H9 (cell line): Measurements from ENCODE around the gene KIF21A. TPM values are rescaled to one million over a fixed set of nuclear protein-coding genes. Genes with fewer than 3 reads are reported as not detected.

Source experiments
- DNase-seq: peaks from one replicate; pipeline ENCODE4 v3.0.0-alpha.2; 2017
- H2AFZ ChIP-seq: one replicate; pipeline ENCODE4 v1.6.1; 2013; ENCODE audit warnings: mild to moderate bottlenecking, low read length, control low read depth, moderate library complexity
- H2AK5ac ChIP-seq: 2 replicates; pipeline ENCODE4 v1.6.1; 2013; ENCODE audit warnings: low read length, control low read depth, mixed read lengths; ENCODE audit not compliant: insufficient read length
- H2BK120ac ChIP-seq: one replicate; pipeline ENCODE4 v1.6.1; 2013; ENCODE audit warnings: low read depth, mild to moderate bottlenecking, low read length, control low read depth, inconsistent platforms; ENCODE audit not compliant: poor library complexity, severe bottlenecking
- H2BK12ac ChIP-seq: 2 replicates; pipeline ENCODE4 v1.6.1; 2013; ENCODE audit warnings: low read length, control low read depth, mixed read lengths, low read depth; ENCODE audit not compliant: insufficient read length
- H2BK15ac ChIP-seq: 2 replicates; pipeline ENCODE4 v1.6.1; 2013; ENCODE audit warnings: low read depth, low read length, control low read depth
- H2BK20ac ChIP-seq: one replicate; pipeline ENCODE4 v1.6.1; 2013; ENCODE audit warnings: low read depth, mild to moderate bottlenecking, low read length, control low read depth, inconsistent platforms; ENCODE audit not compliant: poor library complexity, severe bottlenecking
- H2BK5ac ChIP-seq: 2 replicates; pipeline ENCODE4 v1.6.1; 2013; ENCODE audit warnings: low read length, control low read depth, mixed read lengths; ENCODE audit not compliant: insufficient read length
- H3K14ac ChIP-seq: 2 replicates; pipeline ENCODE4 v1.6.1; 2013; ENCODE audit warnings: low read length, control low read depth; ENCODE audit not compliant: insufficient read depth
- H3K18ac ChIP-seq: 2 replicates; pipeline ENCODE4 v1.6.1; 2013; ENCODE audit warnings: low read depth, mild to moderate bottlenecking, mixed read lengths, low read length, control low read depth; ENCODE audit not compliant: insufficient read length
- H3K23ac ChIP-seq: 2 replicates; pipeline ENCODE4 v1.6.1; 2013; ENCODE audit warnings: low read length, control low read depth, mixed read lengths, low read depth; ENCODE audit not compliant: insufficient read length
- H3K23me2 ChIP-seq: 2 replicates; pipeline ENCODE4 v1.6.1; 2013; ENCODE audit warnings: low read depth, mild to moderate bottlenecking, mixed read lengths, low read length, control low read depth; ENCODE audit not compliant: insufficient read length, poor library complexity, severe bottlenecking
- H3K27ac ChIP-seq: 2 replicates; pipeline ENCODE4 v1.5.1; 2013; ENCODE audit warnings: low read length, control low read depth, mixed read lengths, low read depth; ENCODE audit not compliant: insufficient read length
- H3K27me3 ChIP-seq: 2 replicates; pipeline ENCODE4 v1.6.1; 2013; ENCODE audit warnings: low read length, control low read depth, inconsistent platforms; ENCODE audit not compliant: insufficient read depth
- H3K4ac ChIP-seq: 2 replicates; pipeline ENCODE4 v1.6.1; 2013; ENCODE audit warnings: low read depth, mild to moderate bottlenecking, control low read depth, inconsistent platforms, low read length, moderate library complexity
- H3K4me1 ChIP-seq: 2 replicates; pipeline ENCODE4 v1.6.1; 2013; ENCODE audit warnings: low read length, control low read depth, inconsistent platforms; ENCODE audit not compliant: insufficient read depth
- H3K4me2 ChIP-seq: 2 replicates; pipeline ENCODE4 v1.6.1; 2013; ENCODE audit warnings: low read length, control low read depth, mixed read lengths; ENCODE audit not compliant: insufficient read length, insufficient read depth
- H3K56ac ChIP-seq: 2 replicates; pipeline ENCODE4 v1.6.1; 2013; ENCODE audit warnings: low read depth, mild to moderate bottlenecking, mixed read lengths, low read length, control low read depth; ENCODE audit not compliant: insufficient read length
- H3K79me1 ChIP-seq: 2 replicates; pipeline ENCODE4 v1.6.1; 2013; ENCODE audit warnings: low read depth, mild to moderate bottlenecking, moderate library complexity, low read length, control low read depth, inconsistent platforms; ENCODE audit not compliant: insufficient read depth, poor library complexity, severe bottlenecking
- H3K79me2 ChIP-seq: 2 replicates; pipeline ENCODE4 v1.6.1; 2013; ENCODE audit warnings: low read length, control low read depth, inconsistent platforms; ENCODE audit not compliant: insufficient read depth
- H3K9ac ChIP-seq: 2 replicates; pipeline ENCODE4 v1.6.1; 2013; ENCODE audit warnings: low read length, control low read depth, mixed read lengths; ENCODE audit not compliant: insufficient read length; ENCODE audit errors: extremely low read depth
- H3K9me3 ChIP-seq: one replicate; pipeline ENCODE4 v1.6.1; 2013; ENCODE audit warnings: low read depth, low read length, inconsistent platforms; ENCODE audit not compliant: control insufficient read depth
- H3T11ph ChIP-seq: one replicate; pipeline ENCODE4 v1.6.1; 2013; ENCODE audit warnings: mild to moderate bottlenecking, low read length, control low read depth, inconsistent platforms
- H4K20me1 ChIP-seq: one replicate; pipeline ENCODE4 v1.6.1; 2013; ENCODE audit not compliant: control insufficient read depth, insufficient read length, insufficient read depth
- H4K5ac ChIP-seq: 2 replicates; pipeline ENCODE4 v1.6.1; 2013; ENCODE audit warnings: low read depth, mild to moderate bottlenecking, mixed read lengths, low read length, control low read depth; ENCODE audit not compliant: insufficient read length
- H4K8ac ChIP-seq: replicated peaks from 2 replicates; pipeline ENCODE4 v1.6.1; 2013; ENCODE audit warnings: low read length, control low read depth, mixed read lengths, low read depth; ENCODE audit not compliant: insufficient read length
- H4K91ac ChIP-seq: 2 replicates; pipeline ENCODE4 v1.6.1; 2013; ENCODE audit warnings: low read depth, mild to moderate bottlenecking, moderate library complexity, mixed read lengths, low read length, control low read depth; ENCODE audit not compliant: insufficient read length
- H3K27ac Mint-ChIP-seq, 3 experiments: 2 replicates in 2 of 3; 3 replicates in 1 of 3; pipeline ENCODE4 v1.8.0; 2020 to 2021; ENCODE audit warnings: mixed read lengths in 3 of 3, mild to moderate bottlenecking in 1 of 3, moderate library complexity in 1 of 3
- H3K27me3 Mint-ChIP-seq: 2 replicates; pipeline ENCODE4 v1.8.0; 2021; ENCODE audit warnings: low read depth, mild to moderate bottlenecking, moderate library complexity, mixed read lengths
- H3K36me3 Mint-ChIP-seq, 3 experiments: 2 replicates in 2 of 3; 3 replicates in 1 of 3; pipeline ENCODE4 v1.8.0; 2020 to 2021; ENCODE audit warnings: low read depth in 3 of 3, mixed read lengths in 3 of 3; ENCODE audit not compliant: insufficient read depth in 1 of 3
- H3K4me1 Mint-ChIP-seq, 2 experiments: 2 replicates each; pipeline ENCODE4 v1.8.0; 2020; ENCODE audit warnings: mixed read lengths in 2 of 2
- H3K4me3 Mint-ChIP-seq, 2 experiments: 2 replicates in 1 of 2; 3 replicates in 1 of 2; pipeline ENCODE4 v1.8.0; 2020 to 2021; ENCODE audit warnings: mild to moderate bottlenecking in 2 of 2, mixed read lengths in 2 of 2, moderate library complexity in 1 of 2
- H3K9me3 Mint-ChIP-seq, 2 experiments: 2 replicates in 1 of 2; 3 replicates in 1 of 2; pipeline ENCODE4 v1.8.0; 2020; ENCODE audit warnings: mild to moderate bottlenecking in 2 of 2, mixed read lengths in 2 of 2, moderate library complexity in 1 of 2
- WGBS: extraction: QIAGEN DNeasy Blood & Tissue Kit; methylation state at CpG from one replicate; pipeline ENCODE4 v1.1.7; 2013; ENCODE audit warnings: missing lambda C conversion rate, low lambda C conversion rate, mixed read lengths; ENCODE audit not compliant: insufficient read length; ENCODE audit errors: extremely low coverage; 5-methylcytosine and 5-hydroxymethylcytosine counted together
- total RNA-seq: library from RNA; stranded (reverse); gene quantifications from 2 replicates; pipeline ENCODE4 v1.2.1, GENCODE V29; 2021
- TF ChIP-seq, protein P1 (sequence below): fragments of 200-600 bp; sonication (generic); conservative IDR thresholded peaks from 3 replicates; pipeline ENCODE4 v1.8.0; 2021; ENCODE audit warnings: antibody characterized with exemption, mild to moderate bottlenecking

The KIF21A gene
- total RNA-seq, 1 experiment from 2014 or later = 17.2 TPM

DNA sequence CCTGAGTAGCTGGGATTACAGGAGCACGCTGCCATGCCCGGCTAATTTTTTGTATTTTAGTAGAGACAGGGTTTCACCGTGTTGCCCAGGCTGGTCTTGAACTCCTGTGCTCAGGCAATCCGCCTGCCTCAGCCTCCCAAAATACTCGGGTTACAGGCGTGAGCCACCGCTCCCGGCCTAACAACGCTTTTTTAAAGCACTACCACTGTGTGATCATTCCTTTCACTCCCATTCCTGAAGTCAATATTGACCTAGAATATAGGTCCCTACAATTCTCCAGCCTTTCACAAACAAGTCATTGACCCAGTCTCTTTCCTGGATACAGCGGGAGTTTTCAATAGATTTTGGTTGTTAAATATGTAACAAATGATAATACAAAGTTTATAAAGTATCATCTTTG lies 62.8 kb downstream of the KIF21A start:
- Histone ChIP-seq H3K79me1 (no peaks in the 10 kb centered on the region), H3T11ph (no peak overlapping the region), H3K23ac (no peak overlapping the region), H3K56ac (no peak overlapping the region), H2BK12ac (no peak overlapping the region), H3K27ac (no peak overlapping the region), H2BK20ac (no peak overlapping the region), H3K18ac (no peak overlapping the region), H3K4ac (no peak overlapping the region), H4K8ac (no peak overlapping the region), H2AFZ (no peak overlapping the region), H2BK5ac (no peak overlapping the region), H3K27me3 (no peaks in the 10 kb centered on the region), H3K4me2 (no peak overlapping the region), H4K91ac (no peak overlapping the region), H4K20me1 (no peaks in the 10 kb centered on the region), H3K79me2 (no peaks in the 10 kb centered on the region), H2AK5ac (no peak overlapping the region), H3K23me2 (no peaks in the 10 kb centered on the region), H4K5ac (no peak overlapping the region), H3K4me1 (no peaks in the 10 kb centered on the region), H2BK120ac (no peak overlapping the region), H2BK15ac (no peak overlapping the region), H3K9ac (no peak overlapping the region), H3K14ac (no peak overlapping the region), H3K9me3 (no peaks in the 10 kb centered on the region)
- no CpG with 5 or more reads among the region's 10 CpGs for WGBS
- Mint-ChIP-seq H3K4me3 (no peak overlapping the region), H3K36me3 (0 out of 7 replicates have a peak, but pooled peaks cover 0 to 1% (median 0%) of the 10 kb centered on the region in 3 experiments), H3K4me1 (peaks cover 2 to 3% of the 10 kb centered on the region in 2 experiments; a peak in 3 of 4 replicates), H3K27ac (no peak overlapping the region), H3K9me3 (no peaks in the 10 kb centered on the region), H3K27me3 (no peaks in the 10 kb centered on the region)
- DNase-seq = no peak
- TF ChIP-seq, protein P1, sequence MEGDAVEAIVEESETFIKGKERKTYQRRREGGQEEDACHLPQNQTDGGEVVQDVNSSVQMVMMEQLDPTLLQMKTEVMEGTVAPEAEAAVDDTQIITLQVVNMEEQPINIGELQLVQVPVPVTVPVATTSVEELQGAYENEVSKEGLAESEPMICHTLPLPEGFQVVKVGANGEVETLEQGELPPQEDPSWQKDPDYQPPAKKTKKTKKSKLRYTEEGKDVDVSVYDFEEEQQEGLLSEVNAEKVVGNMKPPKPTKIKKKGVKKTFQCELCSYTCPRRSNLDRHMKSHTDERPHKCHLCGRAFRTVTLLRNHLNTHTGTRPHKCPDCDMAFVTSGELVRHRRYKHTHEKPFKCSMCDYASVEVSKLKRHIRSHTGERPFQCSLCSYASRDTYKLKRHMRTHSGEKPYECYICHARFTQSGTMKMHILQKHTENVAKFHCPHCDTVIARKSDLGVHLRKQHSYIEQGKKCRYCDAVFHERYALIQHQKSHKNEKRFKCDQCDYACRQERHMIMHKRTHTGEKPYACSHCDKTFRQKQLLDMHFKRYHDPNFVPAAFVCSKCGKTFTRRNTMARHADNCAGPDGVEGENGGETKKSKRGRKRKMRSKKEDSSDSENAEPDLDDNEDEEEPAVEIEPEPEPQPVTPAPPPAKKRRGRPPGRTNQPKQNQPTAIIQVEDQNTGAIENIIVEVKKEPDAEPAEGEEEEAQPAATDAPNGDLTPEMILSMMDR = no peak
